ENCODE results near the gene VWA7.

The VWA7 gene

GRCh38 chr6:31770860-31771259 is 6.3 kb downstream of the VWA7 start:
- Histone ChIP-seq H3K27ac (ENCODE audit: low read length) (no peak overlapping the region), H3K9me3 (ENCODE audit: control insufficient read depth, low read depth, low read length) (no peaks in the 10 kb centered on the region), H3K4me3 (ENCODE audit: low read length) (no peak overlapping the region), H3K9ac (ENCODE audit: low read length) (no peak overlapping the region), H3K36me3 (ENCODE audit: control insufficient read depth, low read depth, low read length) (no peaks in the 10 kb centered on the region), H3K27me3 (ENCODE audit: control insufficient read depth, insufficient read depth, low read length) (no peaks in the 10 kb centered on the region), H3K4me1 (ENCODE audit: control insufficient read depth, low read depth, low read length) (no peaks in the 10 kb centered on the region)

DNA sequence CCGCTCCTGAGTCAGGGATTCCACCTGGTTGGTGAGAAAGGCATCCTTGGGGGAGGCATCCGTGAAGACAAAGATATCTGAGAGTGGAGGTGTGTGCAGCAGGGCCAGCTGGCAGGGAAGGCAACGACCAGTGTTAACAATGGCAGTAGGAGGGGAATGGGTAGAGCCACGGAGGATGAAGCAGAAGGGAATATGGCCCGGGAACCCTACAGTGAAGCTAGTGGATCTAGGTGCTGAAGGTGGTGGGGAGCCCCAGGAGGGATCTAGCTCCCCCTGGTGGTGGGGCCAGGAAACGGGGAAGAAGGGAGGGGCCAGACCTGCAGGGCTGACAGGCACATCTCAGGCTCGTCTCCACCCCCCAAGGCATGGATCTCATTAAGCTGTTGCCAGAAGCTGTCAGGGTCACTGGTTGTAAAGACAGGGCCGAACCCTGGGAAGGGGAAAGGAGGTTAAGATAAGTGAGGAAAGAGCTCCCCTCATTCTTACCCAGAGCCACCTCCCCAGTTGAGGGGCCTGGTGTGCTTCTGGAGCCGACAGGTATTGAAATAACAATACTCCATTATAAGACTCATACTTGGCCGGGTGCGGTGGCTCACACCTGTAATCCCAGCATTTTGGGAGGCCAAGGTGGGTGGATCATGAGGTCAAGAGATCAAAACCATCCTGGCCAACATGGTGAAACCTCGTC is 7.3 kb downstream of the VWA7 start:
- Histone ChIP-seq H3K27me3 (ENCODE audit: control insufficient read depth, insufficient read depth, low read length) (no peaks in the 10 kb centered on the region), H3K27ac (ENCODE audit: low read length) (no peak overlapping the region), H3K9me3 (ENCODE audit: control insufficient read depth, low read depth, low read length) (no peaks in the 10 kb centered on the region), H3K9ac (ENCODE audit: low read length) (no peak overlapping the region), H3K4me1 (ENCODE audit: control insufficient read depth, low read depth, low read length) (no peaks in the 10 kb centered on the region), H3K36me3 (ENCODE audit: control insufficient read depth, low read depth, low read length) (no peaks in the 10 kb centered on the region), H3K4me3 (ENCODE audit: low read length) (no peak overlapping the region)

GRCh38 chr6:31768363-31769257 is 8.5 kb downstream of the VWA7 start:
- Histone ChIP-seq H3K36me3 (ENCODE audit: control insufficient read depth, low read depth, low read length) (no peaks in the 10 kb centered on the region), H3K9ac (ENCODE audit: low read length) (no peak overlapping the region), H3K9me3 (ENCODE audit: control insufficient read depth, low read depth, low read length) (no peaks in the 10 kb centered on the region), H3K4me1 (ENCODE audit: control insufficient read depth, low read depth, low read length) (peaks cover 3% of the 10 kb centered on the region), H3K27me3 (ENCODE audit: control insufficient read depth, insufficient read depth, low read length) (no peaks in the 10 kb centered on the region), H3K4me3 (ENCODE audit: low read length) (no peak overlapping the region), H3K27ac (ENCODE audit: low read length) (no peak overlapping the region)

DNA sequence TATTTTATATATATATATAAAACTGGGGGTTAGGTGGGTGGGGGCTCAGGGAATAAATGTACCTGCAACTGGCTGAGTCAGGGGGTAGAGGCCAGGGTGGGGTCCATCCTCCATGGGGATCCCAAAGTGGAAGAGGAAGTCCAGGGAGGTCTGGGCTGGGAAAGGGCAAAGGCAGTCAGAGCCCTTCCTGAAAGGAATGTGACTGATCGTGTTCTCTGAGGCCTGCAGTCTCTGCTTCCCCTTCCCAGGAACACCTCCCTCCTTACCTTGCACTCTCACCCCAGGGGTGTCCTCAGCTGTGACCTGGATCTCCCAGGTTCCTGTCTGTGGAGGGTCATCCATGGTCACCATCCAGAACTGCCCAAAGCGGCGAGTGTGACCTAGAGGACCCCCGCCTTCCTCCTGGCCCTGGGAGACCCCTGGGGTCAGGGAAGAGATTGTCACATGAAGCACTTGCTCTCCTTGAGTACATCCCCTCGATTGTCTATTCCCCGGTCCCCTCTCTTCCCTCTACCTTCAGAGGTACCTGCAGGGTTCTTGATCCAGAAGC is 10.0 kb downstream of the VWA7 start:
- Histone ChIP-seq H3K4me1 (ENCODE audit: control insufficient read depth, low read depth, low read length) (peaks cover 7% of the 10 kb centered on the region), H3K27me3 (ENCODE audit: control insufficient read depth, insufficient read depth, low read length) (no peaks in the 10 kb centered on the region), H3K9ac (ENCODE audit: low read length) (no peak overlapping the region), H3K4me3 (ENCODE audit: low read length) (no peak overlapping the region), H3K36me3 (ENCODE audit: control insufficient read depth, low read depth, low read length) (no peaks in the 10 kb centered on the region), H3K9me3 (ENCODE audit: control insufficient read depth, low read depth, low read length) (no peaks in the 10 kb centered on the region), H3K27ac (ENCODE audit: low read length) (no peak overlapping the region)

DNA sequence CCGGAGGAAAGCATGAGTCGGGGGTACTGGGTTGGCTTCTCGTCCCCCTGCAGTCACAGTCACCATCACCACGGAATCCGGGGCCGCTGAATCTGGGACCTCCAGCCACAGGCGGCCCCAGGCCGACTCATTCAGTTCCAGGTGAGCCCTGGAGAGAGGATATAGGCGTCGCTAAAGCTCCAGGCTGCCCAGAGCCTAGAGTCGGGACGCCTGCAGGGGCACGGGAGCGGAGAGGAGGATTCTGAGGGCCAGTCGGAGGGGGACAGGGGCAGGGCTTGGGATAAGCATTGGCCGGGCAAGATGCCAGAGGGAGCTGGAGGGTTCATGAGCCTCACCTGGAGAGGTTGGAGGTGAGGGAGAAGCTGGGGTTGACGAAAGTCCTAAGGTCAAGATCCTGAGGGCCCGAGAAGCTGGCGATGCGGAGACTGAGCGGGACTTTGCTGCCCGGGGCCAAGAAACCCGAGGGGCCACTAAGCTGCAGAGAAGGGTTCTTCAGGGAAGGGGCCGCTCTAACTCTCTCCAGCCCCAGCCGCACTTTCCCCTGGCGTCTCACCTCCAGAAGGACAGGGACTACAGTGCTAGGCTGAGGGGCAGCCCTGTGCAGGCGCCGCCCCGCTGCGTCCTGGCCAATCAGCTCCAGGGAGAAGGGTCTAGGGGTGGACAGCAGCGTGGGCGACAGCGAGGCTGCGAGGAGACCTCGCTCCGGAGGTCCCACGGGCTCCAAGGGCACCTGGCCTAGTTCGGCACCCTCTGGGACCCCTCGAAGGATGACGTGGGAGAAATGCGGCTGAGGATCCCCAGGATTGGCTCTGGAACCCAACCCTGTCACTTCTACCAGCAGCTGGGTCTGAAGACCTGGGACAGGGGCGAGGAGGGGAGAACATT is 11.0 kb downstream of the VWA7 start:
- Histone ChIP-seq H3K27ac (ENCODE audit: low read length) (no peak overlapping the region), H3K36me3 (ENCODE audit: control insufficient read depth, low read depth, low read length) (peaks cover 3% of the 10 kb centered on the region), H3K9ac (ENCODE audit: low read length) (no peak overlapping the region), H3K4me1 (ENCODE audit: control insufficient read depth, low read depth, low read length) (peaks cover 7% of the 10 kb centered on the region), H3K4me3 (ENCODE audit: low read length) (peak overlapping the region; percentile 32), H3K27me3 (ENCODE audit: control insufficient read depth, insufficient read depth, low read length) (no peaks in the 10 kb centered on the region), H3K9me3 (ENCODE audit: control insufficient read depth, low read depth, low read length) (no peaks in the 10 kb centered on the region)

DNA sequence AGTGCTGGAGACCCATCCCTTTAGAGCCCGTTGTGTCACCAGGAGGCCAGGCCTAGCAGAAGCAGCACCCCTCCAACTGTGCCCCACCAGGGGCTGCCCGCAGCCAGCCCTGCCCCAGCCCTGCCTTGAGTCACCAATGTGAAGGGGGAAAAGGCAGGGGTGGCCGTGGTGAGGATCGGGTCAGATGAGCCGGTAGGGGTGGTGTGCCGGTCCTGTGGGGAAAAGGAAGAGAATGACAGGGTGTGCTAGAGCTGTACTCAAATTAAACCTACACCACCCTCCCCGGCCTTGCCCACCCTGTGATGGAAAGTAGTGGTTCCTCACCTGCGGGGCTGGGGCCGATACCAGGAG is 11.6 kb downstream of the VWA7 start:
- no peak overlapping the region for H3K4me3 ChIP-seq (ENCODE audit: low read length)
- no peak overlapping the region for H3K27ac ChIP-seq (ENCODE audit: low read length)
- H3K9ac ChIP-seq (ENCODE audit: low read length): no peak overlapping the region
- H3K4me1 ChIP-seq (ENCODE audit: control insufficient read depth, low read depth, low read length): peaks cover 7% of the 10 kb centered on the region
- no peaks in the 10 kb centered on the region for H3K9me3 ChIP-seq (ENCODE audit: control insufficient read depth, low read depth, low read length)
- no peaks in the 10 kb centered on the region for H3K27me3 ChIP-seq (ENCODE audit: control insufficient read depth, insufficient read depth, low read length)
- H3K36me3 ChIP-seq (ENCODE audit: control insufficient read depth, low read depth, low read length): peaks cover 3% of the 10 kb centered on the region

- Histone ChIP-seq H3K36me3 (ENCODE audit: control insufficient read depth, low read depth, low read length) (peaks cover 3% of the 10 kb centered on the region), H3K4me1 (ENCODE audit: control insufficient read depth, low read depth, low read length) (peaks cover 7% of the 10 kb centered on the region), H3K27ac (ENCODE audit: low read length) (no peak overlapping the region), H3K9ac (ENCODE audit: low read length) (no peak overlapping the region), H3K4me3 (ENCODE audit: low read length) (no peak overlapping the region), H3K27me3 (ENCODE audit: control insufficient read depth, insufficient read depth, low read length) (no peaks in the 10 kb centered on the region), H3K9me3 (ENCODE audit: control insufficient read depth, low read depth, low read length) (no peaks in the 10 kb centered on the region)
These were observed 12.9 kb downstream of the VWA7 start for GRCh38 chr6:31764198-31764597.

- peaks cover 3% of the 10 kb centered on the region for H3K36me3 ChIP-seq (ENCODE audit: control insufficient read depth, low read depth, low read length)
- H3K4me3 ChIP-seq (ENCODE audit: low read length): no peak overlapping the region
- no peak overlapping the region for H3K27ac ChIP-seq (ENCODE audit: low read length)
- no peak overlapping the region for H3K9ac ChIP-seq (ENCODE audit: low read length)
- no peaks in the 10 kb centered on the region for H3K9me3 ChIP-seq (ENCODE audit: control insufficient read depth, low read depth, low read length)
- peaks cover 7% of the 10 kb centered on the region for H3K4me1 ChIP-seq (ENCODE audit: control insufficient read depth, low read depth, low read length)
- H3K27me3 ChIP-seq (ENCODE audit: control insufficient read depth, insufficient read depth, low read length): no peaks in the 10 kb centered on the region
These were observed 13.5 kb downstream of the VWA7 start for GRCh38 chr6:31763619-31763940.

GRCh38 chr6:31762878-31763618 is 14.1 kb downstream of the VWA7 start:
- Histone ChIP-seq H3K9ac (ENCODE audit: low read length) (no peak overlapping the region), H3K36me3 (ENCODE audit: control insufficient read depth, low read depth, low read length) (peaks cover 3% of the 10 kb centered on the region)

DNA sequence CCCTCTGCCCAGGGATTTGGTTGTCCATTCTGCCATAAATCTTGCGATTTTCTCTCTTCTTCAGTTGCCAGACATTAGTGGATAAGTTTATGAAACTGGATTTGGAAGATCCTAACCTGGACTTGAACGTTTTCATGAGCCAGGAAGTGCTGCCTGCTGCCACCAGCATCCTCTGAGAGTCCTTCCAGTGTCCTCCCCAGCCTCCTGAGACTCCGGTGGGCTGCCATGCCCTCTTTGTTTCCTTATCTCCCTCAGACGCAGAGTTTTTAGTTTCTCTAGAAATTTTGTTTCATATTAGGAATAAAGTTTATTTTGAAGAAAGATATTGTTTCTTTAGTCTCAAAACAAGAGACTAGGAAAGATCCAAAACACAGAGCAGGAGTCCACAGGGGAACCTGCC is 14.8 kb downstream of the VWA7 start, which contains the start of gene SAPCD1:
SAPCD1 (plus strand) TSS at position 301 of the 400 bp plus-strand sequence. CDS start 399 bp downstream, outside the sequence.
- no peak within 1 kb of the TSS for H3K9ac ChIP-seq (ENCODE audit: low read length)
- H3K27ac ChIP-seq (ENCODE audit: low read length): no peak within 1 kb of the TSS
- peaks cover 3% of the 10 kb centered on the region for H3K36me3 ChIP-seq (ENCODE audit: control insufficient read depth, low read depth, low read length)
- no peaks in the 10 kb centered on the region for H3K27me3 ChIP-seq (ENCODE audit: control insufficient read depth, insufficient read depth, low read length)
- H3K9me3 ChIP-seq (ENCODE audit: control insufficient read depth, low read depth, low read length): no peaks in the 10 kb centered on the region
- H3K4me1 ChIP-seq (ENCODE audit: control insufficient read depth, low read depth, low read length): peaks cover 7% of the 10 kb centered on the region
- H3K4me3 ChIP-seq (ENCODE audit: low read length): no peak within 1 kb of the TSS

More at GRCh38 chr6:31762878-31763618, 14.1 kb downstream of the VWA7 start:
- Histone ChIP-seq H3K4me1 (ENCODE audit: control insufficient read depth, low read depth, low read length) (peaks cover 7% of the 10 kb centered on the region), H3K27ac (ENCODE audit: low read length) (no peak overlapping the region), H3K9me3 (ENCODE audit: control insufficient read depth, low read depth, low read length) (no peaks in the 10 kb centered on the region), H3K4me3 (ENCODE audit: low read length) (no peak overlapping the region), H3K27me3 (ENCODE audit: control insufficient read depth, insufficient read depth, low read length) (no peaks in the 10 kb centered on the region)

Measured in iPS-18a (cell line).